K562 (cell line): ENCODE data around the gene ADGRD1. TPM values are rescaled to one million over a fixed set of nuclear protein-coding genes. Genes with fewer than 3 reads are reported as not detected.

Experiments used
- ATAC-seq: fragments of 200-7000 bp; cut with Tn5 transposase; 3 replicates; pipeline ENCODE4 v1.9.1; 2020; ENCODE audit warnings: moderate library complexity
- BruUV-seq: library from RNA; stranded (reverse); fragments of 400-500 nt; replicated peaks from 2 replicates; lab custom pipeline; 2021; lab: Mats Ljungman, UMichigan
- CTCF ChIA-PET: fragments of 300-600 bp; formaldehyde crosslinking; extraction: SDS; loops from one replicate; lab custom pipeline; 2021; ENCODE audit warnings: low intra/inter-chr PET ratio; lab: Yijun Ruan, JAX
- POLR2A ChIA-PET: fragments of 300-600, 350-650 bp; sonication (Branson Sonifier 250); formaldehyde crosslinking; extraction: SDS; loops from one replicate; lab custom pipeline; 2021; ENCODE audit warnings: antibody characterized with exemption, inconsistent platforms; lab: Yijun Ruan, JAX
- DNase-seq, 4 experiments: peaks; one replicate each; pipeline versions ENCODE4 v3.0.0 to v3.0.0-alpha.2; 2011 to 2018; ENCODE audit warnings: low spot score in 3 of 4, mixed read lengths in 3 of 4; ENCODE audit errors: extremely low read depth in 1 of 4
- FAIRE-seq: peaks from 2 replicates; lab custom pipeline; 2011; peaks lifted over from hg19 to GRCh38; lab: Jason Lieb, UNC
- H2AFZ ChIP-seq: 2 replicates; pipeline ENCODE4 v1.6.0; 2011; ENCODE audit warnings: low read depth, low read length, control low read depth, inconsistent platforms
- H3K27ac ChIP-seq: fragments of 200-600 bp; 3 replicates; pipeline ENCODE4 v1.8.0; 2011; ENCODE audit warnings: low read depth, mild to moderate bottlenecking, control low read depth, inconsistent platforms, low read length, moderate library complexity, mixed read lengths; ENCODE audit errors: extremely low read depth
- H3K27me3 ChIP-seq, 2 experiments: fragments of 300-600 bp in 1 of 2; 2 replicates in 1 of 2; 3 replicates in 1 of 2; pipeline versions ENCODE4 v1.6.0 to v1.8.0; 2011; ENCODE audit warnings: inconsistent platforms in 2 of 2, low read length in 2 of 2, mild to moderate bottlenecking in 1 of 2, mixed read lengths in 1 of 2, moderate library complexity in 1 of 2; ENCODE audit not compliant: control insufficient read depth in 2 of 2, insufficient read depth in 2 of 2
- H3K36me3 ChIP-seq: fragments of 300-600 bp; 3 replicates; pipeline ENCODE4 v1.8.0; 2011; ENCODE audit warnings: mild to moderate bottlenecking, low read length, inconsistent platforms; ENCODE audit not compliant: control insufficient read depth, insufficient read depth
- H3K4me1 ChIP-seq, 2 experiments: fragments of 200-600 bp in 1 of 2; replicated peaks in 1 of 2; 2 replicates in 1 of 2; 3 replicates in 1 of 2; pipeline versions ENCODE4 v1.5.1 to v1.8.0; 2011; ENCODE audit warnings: inconsistent platforms in 2 of 2, low read length in 2 of 2, mild to moderate bottlenecking in 1 of 2, mixed read lengths in 1 of 2, moderate library complexity in 1 of 2; ENCODE audit not compliant: control insufficient read depth in 2 of 2, insufficient read depth in 2 of 2
- H3K4me2 ChIP-seq: 2 replicates; pipeline ENCODE4 v1.6.1; 2011; ENCODE audit warnings: low read length, control low read depth, inconsistent platforms, mixed read lengths; ENCODE audit not compliant: insufficient read depth
- H3K4me3 ChIP-seq: fragments of 200-600 bp; sonication (generic), shearing (Covaris generic); 2 replicates; pipeline ENCODE4 v1.5.1; 2016; ENCODE audit warnings: control low read depth, inconsistent platforms
- H3K79me2 ChIP-seq: fragments of 200-600 bp; 3 replicates; pipeline ENCODE4 v1.8.0; 2011; ENCODE audit warnings: low read length, inconsistent platforms; ENCODE audit not compliant: control insufficient read depth, insufficient read depth
- H3K9ac ChIP-seq, 2 experiments: 2 replicates each; pipeline versions ENCODE4 v1.6.0 to v1.6.1; 2011; ENCODE audit warnings: low read depth in 2 of 2, low read length in 2 of 2, control low read depth in 1 of 2, inconsistent platforms in 1 of 2, mild to moderate bottlenecking in 1 of 2, mixed read lengths in 1 of 2; ENCODE audit not compliant: insufficient read depth in 1 of 2
- H3K9me1 ChIP-seq: one replicate; pipeline ENCODE4 v1.6.0; 2011; ENCODE audit warnings: inconsistent platforms, mild to moderate bottlenecking, low read length, moderate library complexity; ENCODE audit not compliant: control insufficient read depth, insufficient read depth
- H3K9me3 ChIP-seq: replicated peaks from 2 replicates; pipeline ENCODE4 v1.5.1; 2011; ENCODE audit warnings: low read depth, low read length, inconsistent platforms; ENCODE audit not compliant: control insufficient read depth, insufficient read depth
- H4K20me1 ChIP-seq: replicated peaks from 2 replicates; pipeline ENCODE4 v1.6.1; 2011; ENCODE audit warnings: low read length, inconsistent platforms, mixed read lengths; ENCODE audit not compliant: control insufficient read depth, insufficient read depth
- ARNT ChIP-seq, 2 experiments: fragments of 450-650 bp; IDR thresholded peaks; 2 replicates each; pipeline ENCODE4 v1.6.1; 2016; ENCODE audit warnings: mild to moderate bottlenecking in 1 of 2
- CC2D1A ChIP-seq: fragments of 450-650 bp; IDR thresholded peaks from 2 replicates; pipeline ENCODE4 v1.6.1; 2017; ENCODE audit warnings: mild to moderate bottlenecking
- CEBPG ChIP-seq, 3 experiments: fragments of 200-800 bp in 1 of 3; sonication (Bioruptor generic) in 1 of 3; sonication (generic) in 1 of 3; formaldehyde crosslinking in 1 of 3; IDR thresholded peaks in 2 of 3; conservative IDR thresholded peaks in 1 of 3; 2 replicates each; pipeline versions ENCODE4 v1.6.1 to v1.8.0; 2016 to 2022; ENCODE audit warnings: missing compliant biosample characterization in 2 of 3, missing genetic modification characterization in 2 of 3, mild to moderate bottlenecking in 1 of 3, missing genetic modification reagents in 1 of 3
- CREB1 ChIP-seq, 2 experiments: sonication (generic) in 1 of 2; formaldehyde crosslinking in 1 of 2; IDR thresholded peaks; 2 replicates each; pipeline versions ENCODE4 v1.6.1 to v1.8.0; 2012 to 2022; ENCODE audit warnings: inconsistent platforms in 1 of 2, mild to moderate bottlenecking in 1 of 2, missing genetic modification reagents in 1 of 2, moderate library complexity in 1 of 2
- MLLT1 ChIP-seq, 2 experiments: fragments of 450-650 bp; IDR thresholded peaks; 2 replicates each; pipeline ENCODE4 v1.6.1; 2016
- PBX2 ChIP-seq, 2 experiments: IDR thresholded peaks in 1 of 2; conservative IDR thresholded peaks in 1 of 2; 2 replicates each; pipeline ENCODE4 v1.6.1; 2016; ENCODE audit warnings: low read depth in 2 of 2, mild to moderate bottlenecking in 1 of 2, missing compliant biosample characterization in 1 of 2, missing genetic modification characterization in 1 of 2, moderate library complexity in 1 of 2
- PHB2 ChIP-seq: fragments of 450-650 bp; IDR thresholded peaks from 2 replicates; pipeline ENCODE4 v1.6.1; 2017; ENCODE audit warnings: low read depth
- PML ChIP-seq: IDR thresholded peaks from 2 replicates; pipeline ENCODE4 v1.6.1; 2012; ENCODE audit warnings: low read length, inconsistent platforms
- POLR2B ChIP-seq: fragments of 450-650 bp; IDR thresholded peaks from 2 replicates; pipeline ENCODE4 v1.6.1; 2018; ENCODE audit warnings: low read depth; ENCODE audit not compliant: partially characterized antibody
- POU5F1 ChIP-seq: fragments of 150-350 bp; IDR thresholded peaks from 2 replicates; pipeline ENCODE4 v1.6.1; 2014; ENCODE audit warnings: borderline replicate concordance, low read length, low read depth, mild to moderate bottlenecking; ENCODE audit not compliant: partially characterized antibody
- SFPQ ChIP-seq: fragments of 200-400 bp; formaldehyde crosslinking; IDR thresholded peaks from 2 replicates; pipeline ENCODE4 v1.6.1; 2017; ENCODE audit warnings: mild to moderate bottlenecking, low read depth, low read length, moderate library complexity
- ZNF778 ChIP-seq: fragments of 450-650 bp; formaldehyde crosslinking; IDR thresholded peaks from 2 replicates; pipeline ENCODE4 v1.4.0; 2020; ENCODE audit warnings: mild to moderate bottlenecking, moderate library complexity
- WGBS: fragments of 100-300 bp; shearing (Covaris generic); methylation state at CpG from one replicate; pipeline ENCODE4 v1.1.6; 2016; ENCODE audit warnings: low coverage, mixed read lengths; ENCODE audit not compliant: insufficient coverage; ENCODE audit errors: missing lambda C conversion rate; 5-methylcytosine and 5-hydroxymethylcytosine counted together
- in situ Hi-C: fragments of 300-500 bp; cut with MboI; formaldehyde crosslinking; loops from 4 replicates; pipeline ENCODE4 v1.15.0; 2018; ENCODE audit warnings: inconsistent platforms, mixed read lengths
- intact Hi-C: fragments of 100-400 bp; cut with micrococcal nuclease; formaldehyde crosslinking; loops from 2 replicates; pipeline ENCODE4 v1.14.2; 2022
- polyA plus RNA-seq, 8 experiments: library from polyadenylated mRNA; depleted of rRNA in 4 of 8; stranded (reverse) in 5 of 8; unstranded in 3 of 8; fragments of >200 nt; fragmentation: Nextera tagmentation in 2 of 8; fragmentation: Illumina TruSeq in 1 of 8; extraction: Ambion mirVana in 2 of 8; extraction: Trizol in 1 of 8; gene quantifications; 2 replicates each; pipeline versions ENCODE4 v1.2.1 to v1.2.3, GENCODE V29; 2011 to 2014; ENCODE audit warnings: inconsistent platforms in 1 of 8, missing spikeins in 1 of 8
- total RNA-seq, 7 experiments: library from RNA; depleted of rRNA in 6 of 7; stranded (reverse); fragments of >200 nt in 6 of 7; fragmentation: Illumina TruSeq in 2 of 7; extraction: Trizol in 2 of 7; gene quantifications; 2 replicates each; pipeline versions ENCODE4 v1.2.1 to v1.2.3, GENCODE V29; 2011 to 2021; ENCODE audit warnings: low replicate concordance in 1 of 7

ADGRD1 gene
- total and polyA plus RNA-seq, 9 of the 15 experiments (the other 6 are each of a cell fraction or from before 2014, with no cell fraction given), result 1.7 to 11.7 (median 3.3) TPM

- ATAC-seq, result peak; percentile 100
- ChIA-PET POLR2A (interaction anchor here (0.6 to 1.2 kb wide), 5 partner anchors 11 to 1114 kb away, joined by 3 read pairs; no protein-coding TSS in a partner anchor), CTCF (interaction anchor here (0.6 to 2.2 kb wide), 6 partner anchors 28 to 1193 kb away, joined by 3 to 11 read pairs (median 3); partner anchors contain the start of gene MMP17)
- in situ Hi-C loops, result loop anchor here (10.0 kb wide), 1 partner anchor 730 kb away; no protein-coding TSS in a partner anchor
- Histone ChIP-seq H3K36me3 (no peaks in the 10 kb centered on the region), H3K9me1 (no peaks in the 10 kb centered on the region), H3K27me3 (peaks cover 0 to 7% of the 10 kb centered on the region in 2 experiments; a peak in 1 of 5 replicates), H3K4me2 (no peak overlapping the region), H3K9me3 (no peaks in the 10 kb centered on the region), H3K4me3 (no peak overlapping the region), H3K27ac (no peak overlapping the region), H3K9ac (peak overlapping the region in 1 of 2 experiments; percentile 56; a peak in 2 of 4 replicates), H3K79me2 (no peaks in the 10 kb centered on the region), H4K20me1 (no peaks in the 10 kb centered on the region; the same call in 1 of the 2 replicates), H2AFZ (peak overlapping the region; percentile 67), H3K4me1 (peaks cover 0 to 27% of the 10 kb centered on the region in 2 experiments; a peak in 2 of 5 replicates)
- 16% methylated on average over 28 of the region's 32 CpGs for WGBS
- BruUV-seq, result no TSS peak
- intact Hi-C loops, result loop anchor here (10.0 kb wide), 2 partner anchors 340 to 730 kb away; no protein-coding TSS in a partner anchor
- DNase-seq, result peak; percentile 82 to 89 (median 84)
- FAIRE-seq, result peak; percentile 93
- no peak for TF ChIP-seq ARNT (IDR thresholded peaks at IDR 0.05)
- TF ChIP-seq PBX2 (CRISPR knock-in tag; IDR thresholded peaks at IDR 0.05; ENCODE audit: low read depth), result no peak
- TF ChIP-seq PBX2 (tag; conservative IDR thresholded peaks at IDR 0.05; ENCODE audit: low read depth), result no peak
- no peak for TF ChIP-seq PHB2
- TF ChIP-seq POU5F1, result no peak
- TF ChIP-seq MLLT1 (IDR thresholded peaks at IDR 0.05), result 0 out of 4 replicates have a peak, but pooled peaks of 1 of the 2 experiments have one; percentile 30
- TF ChIP-seq POLR2B, result no peak
- no peak for TF ChIP-seq SFPQ
- no peak for TF ChIP-seq CREB1 (IDR thresholded peaks at IDR 0.05)
- peak; percentile 58 for TF ChIP-seq CREB1 (CRISPR knock-in tag; IDR thresholded peaks at IDR 0.05)
- TF ChIP-seq CEBPG (CRISPR knock-in tag; IDR thresholded peaks at IDR 0.05), result no peak
- no peak for TF ChIP-seq CEBPG (tag; conservative IDR thresholded peaks at IDR 0.05 in 1 of 2, IDR thresholded peaks at IDR 0.05 in 1 of 2)
- TF ChIP-seq ZNF778 (CRISPR knock-in tag), result no peak
- peak; percentile 67; the same call in 1 of the 2 replicates for TF ChIP-seq CC2D1A
- TF ChIP-seq PML, result no peak
These were observed 151.0 kb downstream of the ADGRD1 start for GRCh38 chr12:131104463-131105350.
